ENCODE data around the gene CD83. TPM values are rescaled to one million over a fixed set of nuclear protein-coding genes. Genes with fewer than 3 reads are reported as not detected.
A peak's percentile ranks its signal among the peaks of the same experiment; 100 is the strongest.

Gene CD83
- total RNA-seq, 1 experiment from 2014 or later: 5.5 TPM

DNA sequence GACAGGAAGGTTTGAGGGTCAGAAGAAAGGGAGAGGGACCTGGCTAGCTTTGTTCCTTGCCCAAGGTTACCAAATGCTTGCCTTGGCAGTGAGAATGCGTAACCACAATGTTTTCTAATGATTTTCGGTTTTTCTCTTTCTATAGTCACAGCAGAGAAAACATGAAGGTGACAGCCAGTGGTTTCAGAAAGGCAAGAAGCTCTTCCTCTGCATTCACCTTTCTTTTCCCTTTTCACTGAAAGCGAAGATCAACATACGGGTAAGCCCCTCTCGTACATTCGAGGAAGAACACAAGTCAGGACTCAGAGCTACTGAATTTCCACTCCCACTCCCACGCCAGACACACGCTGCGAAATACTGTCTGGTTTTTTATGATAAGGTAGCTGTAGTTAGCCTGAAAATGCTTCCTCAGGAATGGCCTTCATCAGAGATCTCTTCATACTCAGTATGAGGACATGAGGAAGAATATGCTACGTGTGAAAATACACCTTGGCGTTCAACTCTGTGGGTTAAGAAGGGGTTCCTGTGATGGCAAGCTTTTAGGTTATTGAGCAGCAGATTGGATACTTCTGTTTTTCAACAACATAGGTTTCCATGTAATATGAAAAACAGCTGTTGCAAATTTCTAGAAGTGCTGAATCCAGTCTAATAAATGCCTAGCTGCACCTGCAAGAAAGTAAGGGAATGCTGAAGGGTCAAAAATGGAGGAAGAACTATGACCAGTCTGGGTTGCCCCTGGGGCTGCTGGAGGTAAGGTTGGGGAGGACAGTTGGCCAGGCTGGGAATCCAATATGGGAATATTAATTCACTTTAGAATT, 7.4 kb upstream of the CD83 start:
- H3K36me3 Mint-ChIP-seq: peaks cover 28% of the 10 kb centered on the region
- H3K9me3 Mint-ChIP-seq: peaks cover 32% of the 10 kb centered on the region
- no peak overlapping the region for H3K4me3 Mint-ChIP-seq
- H3K27me3 Mint-ChIP-seq (ENCODE audit: low read depth): peaks cover 20% of the 10 kb centered on the region
- POLR2A ChIA-PET: no interaction called here
- no peaks in the 10 kb centered on the region for H3K4me1 Mint-ChIP-seq
- CTCF ChIA-PET: interaction anchor here (1.1 kb wide), 1 partner anchor 19 kb away, joined by 3 read pairs; no protein-coding TSS in a partner anchor
- no peak for DNase-seq (ENCODE audit: low spot score)
- TF ChIP-seq JAZF1 (CRISPR knock-in tag; IDR thresholded peaks at IDR 0.05): no peak
- no peak for TF ChIP-seq TEAD1 (CRISPR knock-in tag; IDR thresholded peaks at IDR 0.05)
- TF ChIP-seq, protein P1, sequence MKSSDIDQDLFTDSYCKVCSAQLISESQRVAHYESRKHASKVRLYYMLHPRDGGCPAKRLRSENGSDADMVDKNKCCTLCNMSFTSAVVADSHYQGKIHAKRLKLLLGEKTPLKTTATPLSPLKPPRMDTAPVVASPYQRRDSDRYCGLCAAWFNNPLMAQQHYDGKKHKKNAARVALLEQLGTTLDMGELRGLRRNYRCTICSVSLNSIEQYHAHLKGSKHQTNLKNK (CRISPR knock-in tag; IDR thresholded peaks at IDR 0.05): no peak
- no peak for TF ChIP-seq NR3C1 (CRISPR knock-in tag; conservative IDR thresholded peaks at IDR 0.05; ENCODE audit: low read depth)
- TF ChIP-seq SMAD3 (CRISPR knock-in tag; IDR thresholded peaks at IDR 0.05; ENCODE audit: borderline replicate concordance): no peak
- H3K27ac Mint-ChIP-seq: no peak overlapping the region
- no peak for ATAC-seq

DNA sequence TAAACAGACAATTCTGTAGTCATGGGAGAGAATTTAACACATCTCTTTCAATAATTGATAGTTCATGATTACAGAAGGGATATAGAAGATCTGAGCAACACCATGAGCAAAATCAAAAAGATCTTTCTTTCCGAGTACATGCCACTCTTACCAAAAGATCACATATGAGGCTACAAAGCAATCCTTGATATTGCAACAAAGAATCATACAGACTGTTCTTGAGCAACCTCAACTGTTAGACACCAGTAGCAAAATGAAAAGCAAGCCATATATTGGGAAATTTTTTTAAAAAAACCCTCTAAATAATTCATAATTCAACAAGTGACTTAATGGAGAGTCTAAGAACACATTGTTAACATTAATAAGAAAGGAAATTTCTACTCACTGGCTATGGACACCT, 3.6 kb upstream of the CD83 start:
- H3K27ac Mint-ChIP-seq: no peak overlapping the region
- peaks cover 13% of the 10 kb centered on the region for H3K4me1 Mint-ChIP-seq
- no peaks in the 10 kb centered on the region for H3K9me3 Mint-ChIP-seq
- peaks cover 19% of the 10 kb centered on the region for H3K27me3 Mint-ChIP-seq (ENCODE audit: low read depth)
- ATAC-seq: no peak
- TF ChIP-seq SP1 (CRISPR knock-in tag; conservative IDR thresholded peaks at IDR 0.05) (no peak), NFATC4 (CRISPR knock-in tag; IDR thresholded peaks at IDR 0.05) (no peak), ZNF232 (CRISPR knock-in tag; IDR thresholded peaks at IDR 0.05) (no peak), OVOL2 (CRISPR knock-in tag; IDR thresholded peaks at IDR 0.05; ENCODE audit: borderline replicate concordance) (no peak), SMAD3 (CRISPR knock-in tag; IDR thresholded peaks at IDR 0.05; ENCODE audit: borderline replicate concordance) (no peak), NR3C1 (CRISPR knock-in tag; conservative IDR thresholded peaks at IDR 0.05; ENCODE audit: low read depth) (no peak), RORB (CRISPR knock-in tag; IDR thresholded peaks at IDR 0.05) (no peak)
- TF ChIP-seq, protein P2, sequence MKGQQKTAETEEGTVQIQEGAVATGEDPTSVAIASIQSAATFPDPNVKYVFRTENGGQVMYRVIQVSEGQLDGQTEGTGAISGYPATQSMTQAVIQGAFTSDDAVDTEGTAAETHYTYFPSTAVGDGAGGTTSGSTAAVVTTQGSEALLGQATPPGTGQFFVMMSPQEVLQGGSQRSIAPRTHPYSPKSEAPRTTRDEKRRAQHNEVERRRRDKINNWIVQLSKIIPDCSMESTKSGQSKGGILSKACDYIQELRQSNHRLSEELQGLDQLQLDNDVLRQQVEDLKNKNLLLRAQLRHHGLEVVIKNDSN (CRISPR knock-in tag; IDR thresholded peaks at IDR 0.05): no peak
- TF ChIP-seq, protein P3, sequence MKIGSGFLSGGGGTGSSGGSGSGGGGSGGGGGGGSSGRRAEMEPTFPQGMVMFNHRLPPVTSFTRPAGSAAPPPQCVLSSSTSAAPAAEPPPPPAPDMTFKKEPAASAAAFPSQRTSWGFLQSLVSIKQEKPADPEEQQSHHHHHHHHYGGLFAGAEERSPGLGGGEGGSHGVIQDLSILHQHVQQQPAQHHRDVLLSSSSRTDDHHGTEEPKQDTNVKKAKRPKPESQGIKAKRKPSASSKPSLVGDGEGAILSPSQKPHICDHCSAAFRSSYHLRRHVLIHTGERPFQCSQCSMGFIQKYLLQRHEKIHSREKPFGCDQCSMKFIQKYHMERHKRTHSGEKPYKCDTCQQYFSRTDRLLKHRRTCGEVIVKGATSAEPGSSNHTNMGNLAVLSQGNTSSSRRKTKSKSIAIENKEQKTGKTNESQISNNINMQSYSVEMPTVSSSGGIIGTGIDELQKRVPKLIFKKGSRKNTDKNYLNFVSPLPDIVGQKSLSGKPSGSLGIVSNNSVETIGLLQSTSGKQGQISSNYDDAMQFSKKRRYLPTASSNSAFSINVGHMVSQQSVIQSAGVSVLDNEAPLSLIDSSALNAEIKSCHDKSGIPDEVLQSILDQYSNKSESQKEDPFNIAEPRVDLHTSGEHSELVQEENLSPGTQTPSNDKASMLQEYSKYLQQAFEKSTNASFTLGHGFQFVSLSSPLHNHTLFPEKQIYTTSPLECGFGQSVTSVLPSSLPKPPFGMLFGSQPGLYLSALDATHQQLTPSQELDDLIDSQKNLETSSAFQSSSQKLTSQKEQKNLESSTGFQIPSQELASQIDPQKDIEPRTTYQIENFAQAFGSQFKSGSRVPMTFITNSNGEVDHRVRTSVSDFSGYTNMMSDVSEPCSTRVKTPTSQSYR (CRISPR knock-in tag; IDR thresholded peaks at IDR 0.05): no peak
- TF ChIP-seq, protein P4, sequence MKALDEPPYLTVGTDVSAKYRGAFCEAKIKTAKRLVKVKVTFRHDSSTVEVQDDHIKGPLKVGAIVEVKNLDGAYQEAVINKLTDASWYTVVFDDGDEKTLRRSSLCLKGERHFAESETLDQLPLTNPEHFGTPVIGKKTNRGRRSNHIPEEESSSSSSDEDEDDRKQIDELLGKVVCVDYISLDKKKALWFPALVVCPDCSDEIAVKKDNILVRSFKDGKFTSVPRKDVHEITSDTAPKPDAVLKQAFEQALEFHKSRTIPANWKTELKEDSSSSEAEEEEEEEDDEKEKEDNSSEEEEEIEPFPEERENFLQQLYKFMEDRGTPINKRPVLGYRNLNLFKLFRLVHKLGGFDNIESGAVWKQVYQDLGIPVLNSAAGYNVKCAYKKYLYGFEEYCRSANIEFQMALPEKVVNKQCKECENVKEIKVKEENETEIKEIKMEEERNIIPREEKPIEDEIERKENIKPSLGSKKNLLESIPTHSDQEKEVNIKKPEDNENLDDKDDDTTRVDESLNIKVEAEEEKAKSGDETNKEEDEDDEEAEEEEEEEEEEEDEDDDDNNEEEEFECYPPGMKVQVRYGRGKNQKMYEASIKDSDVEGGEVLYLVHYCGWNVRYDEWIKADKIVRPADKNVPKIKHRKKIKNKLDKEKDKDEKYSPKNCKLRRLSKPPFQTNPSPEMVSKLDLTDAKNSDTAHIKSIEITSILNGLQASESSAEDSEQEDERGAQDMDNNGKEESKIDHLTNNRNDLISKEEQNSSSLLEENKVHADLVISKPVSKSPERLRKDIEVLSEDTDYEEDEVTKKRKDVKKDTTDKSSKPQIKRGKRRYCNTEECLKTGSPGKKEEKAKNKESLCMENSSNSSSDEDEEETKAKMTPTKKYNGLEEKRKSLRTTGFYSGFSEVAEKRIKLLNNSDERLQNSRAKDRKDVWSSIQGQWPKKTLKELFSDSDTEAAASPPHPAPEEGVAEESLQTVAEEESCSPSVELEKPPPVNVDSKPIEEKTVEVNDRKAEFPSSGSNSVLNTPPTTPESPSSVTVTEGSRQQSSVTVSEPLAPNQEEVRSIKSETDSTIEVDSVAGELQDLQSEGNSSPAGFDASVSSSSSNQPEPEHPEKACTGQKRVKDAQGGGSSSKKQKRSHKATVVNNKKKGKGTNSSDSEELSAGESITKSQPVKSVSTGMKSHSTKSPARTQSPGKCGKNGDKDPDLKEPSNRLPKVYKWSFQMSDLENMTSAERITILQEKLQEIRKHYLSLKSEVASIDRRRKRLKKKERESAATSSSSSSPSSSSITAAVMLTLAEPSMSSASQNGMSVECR (CRISPR knock-in tag; IDR thresholded peaks at IDR 0.05; ENCODE audit: borderline replicate concordance): no peak
- no peak for DNase-seq (ENCODE audit: low spot score)
- H3K4me3 Mint-ChIP-seq: no peak overlapping the region
- CTCF ChIA-PET: no interaction called here
- POLR2A ChIA-PET: no interaction called here
- no peaks in the 10 kb centered on the region for H3K36me3 Mint-ChIP-seq

DNA sequence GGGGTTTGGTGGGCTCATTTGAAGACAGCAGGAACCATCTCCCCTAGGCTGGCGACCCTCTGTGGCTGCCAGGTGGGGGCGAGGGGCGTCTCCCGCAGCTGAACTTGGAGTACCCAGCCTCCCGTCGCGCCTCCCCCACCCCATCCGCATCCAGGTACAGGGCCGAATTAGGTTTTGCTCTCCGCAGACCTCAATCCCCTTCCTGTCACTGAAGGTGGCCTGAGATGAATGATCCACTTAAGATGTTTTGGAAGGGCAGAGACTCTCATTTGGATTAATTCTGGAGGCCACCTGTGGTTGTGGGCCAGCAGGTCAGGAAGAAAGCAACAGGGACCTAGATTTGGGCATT, 493 bp downstream of the CD83 start:
- Mint-ChIP-seq H3K27ac (no peak overlapping the region), H3K36me3 (peaks cover 4% of the 10 kb centered on the region; the same call in 1 of the 2 replicates), H3K4me1 (peaks cover 14% of the 10 kb centered on the region), H3K9me3 (no peaks in the 10 kb centered on the region), H3K4me3 (peak overlapping the region; percentile 94), H3K27me3 (ENCODE audit: low read depth) (peaks cover 19% of the 10 kb centered on the region)
- DNase-seq (ENCODE audit: low spot score): no peak
- POLR2A ChIA-PET: no interaction called here
- CTCF ChIA-PET: no interaction called here
- peak; percentile 48 for ATAC-seq
- TF ChIP-seq RELA (CRISPR knock-in tag; IDR thresholded peaks at IDR 0.05; ENCODE audit: borderline replicate concordance): 0 out of 2 replicates have a peak, but pooled peaks have one; percentile 2
- TF ChIP-seq, protein P5, sequence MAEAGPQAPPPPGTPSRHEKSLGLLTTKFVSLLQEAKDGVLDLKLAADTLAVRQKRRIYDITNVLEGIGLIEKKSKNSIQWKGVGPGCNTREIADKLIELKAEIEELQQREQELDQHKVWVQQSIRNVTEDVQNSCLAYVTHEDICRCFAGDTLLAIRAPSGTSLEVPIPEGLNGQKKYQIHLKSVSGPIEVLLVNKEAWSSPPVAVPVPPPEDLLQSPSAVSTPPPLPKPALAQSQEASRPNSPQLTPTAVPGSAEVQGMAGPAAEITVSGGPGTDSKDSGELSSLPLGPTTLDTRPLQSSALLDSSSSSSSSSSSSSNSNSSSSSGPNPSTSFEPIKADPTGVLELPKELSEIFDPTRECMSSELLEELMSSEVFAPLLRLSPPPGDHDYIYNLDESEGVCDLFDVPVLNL (CRISPR knock-in tag; IDR thresholded peaks at IDR 0.05; ENCODE audit: borderline replicate concordance, low read depth): no peak

All from WTC11 (cell line).